Prostate gland (tissue), 2 donors: ENCODE results near the gene POMZP3.
"Not testable (repeated sequence)": the region's sequence is repeated elsewhere in the genome, so short reads cannot be mapped to it uniquely, and the experiment has no call there.

Experiments
- CTCF ChIP-seq, 4 experiments: fragments of 200-600 bp in 2 of 4; fragments of 450-650 bp in 2 of 4; sonication (generic) in 2 of 4; IDR thresholded peaks; 1 replicate in 3 of 4; 2 replicates in 1 of 4; pipeline ENCODE4 v1.5.1; 2016 to 2019; ENCODE audit warnings: antibody characterized with exemption in 4 of 4, mild to moderate bottlenecking in 2 of 4, moderate library complexity in 2 of 4
- POLR2A ChIP-seq: fragments of 450-650 bp; IDR thresholded peaks from one replicate; pipeline ENCODE4 v1.6.1; 2016; ENCODE audit warnings: antibody characterized with exemption, mild to moderate bottlenecking

GRCh38 chr7:76592694-76593093 lies 34.4 kb downstream of the POMZP3 start:
- TF ChIP-seq POLR2A; CTCF (IDR thresholded peaks at IDR 0.05): not testable (repeated sequence)
